ENCODE data around the gene ZNF511.
"Not testable (repeated sequence)": the region's sequence is repeated elsewhere in the genome, so short reads cannot be mapped to it uniquely, and the experiment has no call there.

The ZNF511 gene

GRCh38 chr10:133320852-133321422 lies 12.2 kb downstream of the ZNF511 start:
- DNase-seq = not testable (repeated sequence)

DNA sequence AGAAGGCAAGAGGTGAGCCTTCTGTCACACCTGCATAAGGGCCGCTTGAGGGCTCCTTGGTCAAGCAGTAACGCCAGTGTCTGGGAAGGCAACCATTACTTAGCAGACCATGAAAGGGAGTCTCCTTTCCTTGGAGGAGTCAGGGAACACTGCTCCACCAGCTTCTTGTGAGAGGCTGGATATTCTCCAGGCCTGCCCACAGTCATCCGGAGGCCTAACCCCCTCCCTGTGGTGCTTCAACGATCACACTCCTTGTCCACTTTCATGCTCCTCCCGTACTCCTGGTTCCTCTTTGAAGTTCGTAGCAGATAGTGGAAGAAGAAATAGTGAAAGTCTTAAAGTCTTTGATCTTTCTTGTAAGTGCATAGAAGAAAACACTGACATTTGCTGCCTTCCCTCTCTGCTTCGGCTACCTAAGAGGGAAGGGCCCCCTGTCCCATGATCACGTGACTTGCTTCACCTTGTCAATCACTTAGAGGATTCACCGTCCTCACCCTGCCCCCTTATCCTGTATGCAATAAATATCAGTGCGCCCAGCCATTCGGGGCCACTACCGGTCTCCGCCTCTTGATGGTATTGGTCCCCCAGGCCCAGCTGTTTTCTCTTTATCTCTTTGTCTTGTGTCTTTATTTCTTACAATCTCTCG lies 13.5 kb downstream of the ZNF511 start:
- not testable (repeated sequence) for DNase-seq

DNA sequence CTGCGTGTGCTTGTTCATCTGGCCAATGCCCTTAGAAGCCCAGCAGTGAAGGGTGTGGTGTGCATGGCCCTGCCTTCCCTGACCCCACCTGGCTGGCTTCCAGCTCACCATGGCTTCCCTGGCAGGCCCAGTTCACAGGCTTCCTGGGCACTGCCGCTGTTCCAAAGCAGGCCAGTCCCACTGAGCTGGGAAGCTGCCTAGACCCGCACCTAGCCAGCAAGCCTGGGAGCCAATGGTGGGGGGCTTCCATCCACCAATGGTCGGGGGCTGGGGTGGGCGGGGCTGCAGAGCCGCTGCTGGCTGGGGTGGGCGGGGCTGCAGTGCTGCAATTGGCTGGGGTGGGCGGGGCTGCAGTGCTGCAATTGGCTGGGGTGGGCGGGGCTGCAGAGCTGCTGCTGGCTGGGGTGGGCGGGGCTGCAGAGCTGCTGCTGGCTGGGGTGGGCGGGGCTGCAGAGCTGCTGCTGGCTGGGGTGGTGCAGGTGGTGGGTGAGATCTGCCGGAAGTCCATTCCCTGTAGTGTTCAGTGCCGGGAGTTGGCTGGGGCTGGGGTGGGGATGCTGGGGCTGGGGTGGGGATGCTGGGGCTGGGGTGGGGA lies 15.6 kb downstream of the ZNF511 start:
- DNase-seq = no peak

- DNase-seq = no peak
These were observed 16.1 kb downstream of the ZNF511 start for GRCh38 chr10:133324857-133325260.

GRCh38 chr10:133325440-133326222 lies 16.9 kb downstream of the ZNF511 start:
- no peak for DNase-seq

DNA sequence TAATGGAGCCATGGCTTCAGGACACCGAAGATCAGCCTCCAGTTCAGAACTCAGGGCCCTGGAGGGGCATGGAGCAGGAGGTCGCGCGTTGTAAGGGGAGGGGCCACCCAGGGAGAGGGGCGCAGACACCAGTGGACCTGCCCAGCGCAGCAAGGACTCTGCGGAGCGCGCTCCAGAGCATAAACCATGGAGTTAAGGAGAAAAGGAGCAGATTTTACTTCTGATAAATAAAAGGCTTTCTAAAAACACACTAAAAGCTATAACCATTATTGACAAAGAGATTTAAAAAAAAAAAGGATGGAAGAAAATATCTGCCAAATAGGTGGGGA lies 17.5 kb downstream of the ZNF511 start:
- DNase-seq = no peak

DNA sequence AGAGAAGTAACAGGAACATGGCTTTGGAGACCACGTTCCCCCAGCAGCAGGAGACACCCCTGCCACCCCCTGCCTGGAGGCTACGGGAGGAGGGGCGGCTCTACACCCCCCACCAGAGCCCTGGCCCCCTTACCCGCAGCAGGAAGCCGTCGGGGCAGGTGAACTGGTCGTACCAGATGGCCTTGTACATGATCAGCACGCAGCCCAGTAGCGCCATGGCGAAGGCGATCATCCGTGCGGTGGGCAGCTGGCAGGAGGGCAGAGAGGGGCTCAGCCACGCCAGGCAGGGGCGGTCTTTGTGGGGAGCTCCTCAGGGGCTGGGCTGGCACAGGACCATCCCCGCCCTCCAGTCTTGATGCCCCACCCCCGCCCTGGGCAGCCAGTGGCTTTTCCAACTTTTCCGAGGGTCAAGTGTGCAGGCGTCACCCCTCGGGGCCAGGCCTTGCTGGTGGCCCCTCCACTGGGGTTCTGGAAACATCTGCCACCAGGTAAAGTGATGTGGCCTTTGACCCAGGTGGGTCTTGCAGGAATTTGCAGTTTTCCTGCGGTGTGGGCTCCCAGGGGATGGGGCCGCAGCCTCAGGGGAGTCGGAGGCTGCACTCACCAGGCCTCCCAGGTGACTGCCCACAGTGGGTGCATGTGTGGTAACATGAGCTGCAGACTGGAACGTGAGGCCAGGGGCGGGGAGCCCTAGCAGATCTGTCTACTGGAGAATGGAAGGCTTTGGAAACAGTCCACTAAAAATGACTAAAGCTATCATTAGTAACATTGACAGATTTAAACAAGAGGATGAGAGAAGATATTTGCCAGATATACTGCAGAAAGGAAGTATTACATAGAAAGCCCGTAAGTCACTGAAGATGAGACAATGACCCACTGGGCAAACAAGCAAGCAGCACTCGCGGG lies 18.3 kb downstream of the ZNF511 start:
- no peak for DNase-seq

GRCh38 chr10:133327651-133328357 lies 19.1 kb downstream of the ZNF511 start:
- no peak for DNase-seq

DNA sequence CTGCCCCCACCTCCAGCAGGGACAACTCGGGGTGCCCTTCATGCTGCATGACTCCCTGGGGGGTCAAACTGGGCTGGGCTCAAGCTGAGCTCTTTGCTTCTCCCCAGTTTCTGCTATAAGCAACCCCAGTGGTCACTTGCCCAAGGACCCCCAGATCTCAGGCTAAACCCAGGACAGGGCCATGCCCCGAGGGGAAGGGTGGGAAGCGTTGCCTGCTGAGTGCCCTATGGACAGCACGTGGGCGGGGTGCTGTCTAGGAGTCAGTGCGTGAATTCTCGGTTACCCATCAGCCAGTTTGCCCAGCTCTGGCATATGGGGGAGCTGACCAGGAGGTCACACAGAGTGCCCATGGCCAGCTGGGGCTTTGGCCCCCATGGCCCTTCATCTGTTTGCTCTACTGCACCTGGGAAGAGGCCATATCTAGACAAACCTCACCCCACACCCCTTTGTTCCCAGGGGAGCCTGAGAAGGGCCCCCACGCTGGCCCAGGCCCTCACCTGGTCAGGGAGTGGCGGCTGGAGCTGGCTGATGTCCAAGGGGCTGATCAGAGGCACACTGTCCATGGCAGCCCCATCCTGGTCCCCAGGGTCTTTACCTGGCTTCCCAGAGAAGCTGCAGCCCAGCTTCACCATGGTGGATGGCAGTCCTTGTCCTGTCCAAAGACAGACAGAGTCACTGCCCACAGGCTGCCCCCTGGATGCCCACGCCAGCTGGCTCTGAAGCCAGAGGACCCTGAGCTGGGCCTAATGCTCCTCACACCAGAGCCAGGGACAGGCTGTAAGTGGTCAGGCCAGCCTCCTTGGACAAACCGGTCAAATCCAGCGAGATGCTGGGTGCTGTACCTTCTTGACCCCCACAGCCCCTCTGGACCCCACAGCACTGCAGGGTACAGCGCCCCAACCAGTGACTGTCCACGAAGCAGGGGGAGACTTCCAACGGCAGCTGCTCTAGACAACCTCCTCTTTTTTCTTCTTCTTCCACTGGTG lies 19.9 kb downstream of the ZNF511 start:
- no peak for DNase-seq

- no peak for DNase-seq
These were observed 20.9 kb downstream of the ZNF511 start for GRCh38 chr10:133329491-133330202.

- DNase-seq = no peak
These were observed 24.4 kb downstream of the ZNF511 start for GRCh38 chr10:133332936-133333699.

GRCh38 chr10:133334503-133335245 lies 26.0 kb downstream of the ZNF511 start:
- DNase-seq = no peak

DNA sequence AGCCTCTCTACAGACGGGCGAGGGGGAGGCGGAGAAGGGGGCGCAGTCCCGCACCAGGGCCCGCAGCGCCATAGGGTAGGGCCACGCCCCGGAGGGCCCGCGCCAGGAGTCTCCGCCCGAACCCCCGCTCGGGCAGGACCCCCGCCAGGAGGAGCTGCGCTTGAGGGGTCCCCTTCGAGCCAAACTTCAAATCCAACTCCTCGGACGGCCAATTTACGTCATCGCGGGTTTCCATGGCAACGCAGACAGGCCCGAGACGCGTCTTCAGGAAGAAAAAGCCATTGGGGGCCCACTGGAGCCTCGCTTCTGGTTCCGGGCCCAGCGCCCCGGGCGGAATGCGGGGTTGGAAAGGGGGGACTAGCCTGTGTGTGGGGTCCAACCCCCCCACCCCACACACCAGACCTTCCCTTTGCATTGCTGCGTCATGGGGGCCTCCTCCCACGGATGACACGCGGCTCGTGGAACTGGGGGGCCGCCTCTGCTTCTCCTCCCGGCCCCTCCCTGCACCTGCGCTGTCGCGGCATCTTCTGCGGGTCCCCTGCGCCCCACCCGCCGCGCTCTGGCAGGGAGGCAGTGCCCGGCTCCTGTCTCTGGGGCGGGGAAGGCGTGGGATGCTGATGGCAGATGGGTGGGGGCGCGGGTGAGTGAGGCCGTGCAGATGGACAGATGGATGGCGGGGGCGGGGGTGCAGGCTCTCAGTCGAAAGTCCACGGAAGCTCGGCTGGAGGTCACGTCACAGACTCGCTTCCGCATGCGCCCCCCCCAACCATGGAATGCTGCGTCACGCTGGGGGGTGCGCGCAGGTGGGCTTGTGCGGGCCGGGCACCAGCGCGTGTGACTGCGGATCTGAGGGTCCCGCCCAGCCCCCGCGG lies 26.8 kb downstream of the ZNF511 start:
- no peak for DNase-seq

DNA sequence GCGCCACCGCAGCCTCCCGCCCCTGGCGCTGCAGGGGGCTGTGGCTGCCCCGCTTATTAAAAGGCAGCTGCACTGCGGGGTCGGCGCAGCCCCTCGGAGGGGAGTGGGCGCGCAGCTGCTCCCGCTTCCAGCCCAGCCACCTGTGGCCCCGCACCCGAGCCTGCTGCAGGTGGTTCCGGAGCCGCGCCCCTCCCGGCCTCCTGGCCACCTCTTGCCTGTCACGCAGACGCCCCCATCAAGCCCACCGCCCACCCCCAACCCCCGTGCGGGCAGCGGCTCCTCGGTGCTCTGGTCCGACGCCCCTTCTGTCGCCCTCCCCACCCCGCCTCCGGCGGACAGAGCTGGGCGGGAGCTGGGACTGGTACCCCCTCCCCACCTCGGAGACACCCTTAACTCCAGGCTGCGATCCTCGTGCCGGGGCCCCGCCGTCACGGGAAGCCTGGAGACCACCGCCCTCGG lies 27.4 kb downstream of the ZNF511 start:
- no peak for DNase-seq

- DNase-seq = no peak
These were observed 28.1 kb downstream of the ZNF511 start, which contains the start of gene CALY for GRCh38 chr10:133336577-133337369. Gene CALY (minus strand): TSS chr10:133336896. CDS start chr10:133328989, 7,907 bp downstream.

GRCh38 chr10:133337370-133337725 lies 28.6 kb downstream of the ZNF511 start:
- DNase-seq = no peak

All from NCI-H524 treated with DMSO at 0.1 percent for 48 hours (cell line).